Stimulated activated CD4-positive, alpha-beta T cell treated with anti-CD3 and anti-CD28 coated beads, Interleukin-1b, Interleukin-23, amount 100 ng/mL, for 1 hour (primary cell): Measurements from ENCODE around the gene TAS2R1.

Source experiments
- DNase-seq, 2 donors: peaks; one replicate each; pipeline ENCODE4 v3.0.0-alpha.2; 2020; ENCODE audit warnings: low read depth in 2 of 2

Gene TAS2R1

GRCh38 chr5:9630251-9630650 is at the start of gene TAS2R1:
Gene TAS2R1, minus strand, starts transcription at chr5:9630351. Its CDS starts 319 bp downstream, at chr5:9630032.
- DNase-seq = no peak

GRCh38 chr5:9670371-9670770 is 40.2 kb upstream of the TAS2R1 start:
- no peak for DNase-seq

DNA sequence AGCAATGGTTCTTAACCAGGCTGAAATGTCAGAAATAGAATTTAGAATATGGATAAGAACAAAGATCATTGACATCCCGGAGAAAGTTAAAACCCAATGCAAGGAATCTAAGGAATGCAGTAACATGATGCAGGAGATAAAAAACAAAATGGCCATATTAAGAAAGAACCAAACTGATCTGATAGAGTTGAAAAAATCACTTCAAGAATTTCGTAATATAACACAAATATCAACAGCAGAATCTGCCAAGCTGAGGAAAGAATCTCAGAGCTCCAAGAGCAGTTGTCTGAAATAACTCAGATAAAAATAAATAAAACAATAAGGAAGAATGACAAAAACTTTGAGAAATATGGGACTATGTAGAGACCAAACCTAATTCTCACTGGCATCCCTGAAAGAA is 37.8 kb upstream of the TAS2R1 start:
- DNase-seq = no peak

GRCh38 chr5:9663891-9664290 is 33.7 kb upstream of the TAS2R1 start:
- DNase-seq = no peak

- no peak for DNase-seq
Observed at GRCh38 chr5:9661316-9662015, 31.3 kb upstream of the TAS2R1 start.

- DNase-seq = no peak
Observed at GRCh38 chr5:9658706-9659105, 28.6 kb upstream of the TAS2R1 start.

- no peak for DNase-seq
Observed at GRCh38 chr5:9657819-9658218, 27.7 kb upstream of the TAS2R1 start.

DNA sequence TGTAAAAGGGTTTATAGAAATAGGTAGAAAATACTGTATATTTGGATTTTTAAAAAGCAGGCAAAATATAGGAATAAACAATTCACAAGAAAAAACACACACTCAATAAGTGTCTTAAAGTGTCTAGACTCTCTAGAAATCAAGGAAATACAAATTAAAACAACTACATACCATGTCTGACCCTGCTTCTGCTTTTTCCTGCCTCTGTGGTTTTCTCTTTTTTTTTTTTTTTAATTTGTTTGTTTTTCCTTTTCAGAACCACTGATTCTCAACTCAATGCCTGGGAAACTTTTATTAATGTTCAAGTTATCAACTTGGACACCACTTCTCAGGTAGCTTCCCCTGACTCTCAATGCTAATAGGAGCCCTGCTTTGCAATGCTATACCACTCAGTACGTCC is 25.5 kb upstream of the TAS2R1 start:
- DNase-seq = no peak

DNA sequence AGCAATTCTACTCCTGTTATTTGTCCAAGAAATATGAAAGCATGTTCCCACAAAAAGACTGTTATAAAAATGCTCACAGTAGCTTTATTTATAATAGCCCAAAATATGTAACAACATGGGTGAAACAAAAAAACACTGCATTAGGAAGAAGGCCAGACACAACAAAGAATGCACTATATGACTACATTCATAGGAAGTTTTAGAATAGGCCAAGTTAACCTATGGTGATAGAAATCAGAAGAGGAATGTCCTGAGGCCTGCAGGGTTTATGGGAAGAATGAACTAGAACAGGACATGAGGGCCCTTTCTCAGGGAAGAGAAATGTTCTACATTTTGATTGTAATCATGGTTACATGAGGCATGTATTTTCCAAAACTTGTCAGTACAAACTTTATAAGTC is 24.7 kb upstream of the TAS2R1 start:
- no peak for DNase-seq

DNA sequence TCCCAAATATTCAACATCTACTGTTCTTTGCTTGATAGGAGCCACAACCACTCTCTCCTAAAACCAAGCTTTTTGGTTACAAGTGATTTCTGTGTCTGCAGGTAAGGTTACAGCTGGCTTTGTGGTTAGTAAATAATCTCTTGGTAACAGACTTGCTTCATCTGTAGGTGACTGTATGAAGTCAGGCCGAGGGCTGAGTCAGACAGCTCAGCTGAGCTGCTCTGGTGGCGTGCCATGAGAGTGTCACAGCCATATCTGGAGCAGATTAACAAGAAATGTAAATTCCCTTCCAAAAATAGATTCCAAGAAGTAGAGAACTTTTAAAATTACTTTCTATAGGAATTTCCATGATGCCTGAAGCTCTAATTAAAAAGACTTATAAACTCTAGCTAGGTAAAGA is 23.7 kb upstream of the TAS2R1 start:
- DNase-seq = no peak

GRCh38 chr5:9653061-9653460 is 22.9 kb upstream of the TAS2R1 start:
- DNase-seq = no peak

DNA sequence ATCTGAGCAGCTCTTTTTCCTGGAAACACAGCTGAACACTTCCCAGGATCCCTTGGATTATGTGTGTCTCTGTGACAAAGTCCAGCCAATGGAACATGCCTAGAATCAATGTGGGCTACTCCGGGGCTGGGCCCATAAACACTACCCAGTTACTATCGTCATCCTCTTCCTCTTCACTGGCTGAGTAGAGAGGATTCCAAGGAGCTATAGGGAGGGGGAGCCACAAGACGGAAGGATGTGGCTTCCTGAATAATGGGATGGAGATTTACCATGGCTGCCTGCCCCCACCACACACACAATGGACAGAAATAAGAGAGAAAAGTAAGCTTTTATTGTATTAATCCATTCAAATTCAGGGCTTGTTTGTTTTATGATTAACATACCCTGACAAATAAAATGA is 22.1 kb upstream of the TAS2R1 start:
- no peak for DNase-seq

GRCh38 chr5:9646843-9647242 is 16.7 kb upstream of the TAS2R1 start:
- DNase-seq = no peak

DNA sequence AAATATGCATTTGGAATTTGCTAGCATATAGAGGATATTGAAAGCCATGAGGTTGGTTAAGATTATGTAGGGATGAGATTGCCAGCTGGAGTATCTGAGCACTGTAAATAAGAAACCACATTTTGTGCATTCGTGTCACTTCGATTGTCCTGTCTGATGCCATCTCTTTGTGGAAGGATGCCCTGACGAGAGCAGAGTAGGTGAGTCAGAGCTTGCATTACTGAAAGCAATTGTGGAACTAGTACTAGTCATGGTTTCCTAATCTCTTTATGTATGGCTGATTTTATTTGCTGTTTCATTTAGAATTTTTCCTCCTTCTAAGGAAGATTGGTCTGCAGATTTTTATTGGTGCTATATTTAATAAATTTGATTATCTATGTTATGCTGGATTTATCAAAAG is 14.5 kb upstream of the TAS2R1 start:
- DNase-seq = no peak

DNA sequence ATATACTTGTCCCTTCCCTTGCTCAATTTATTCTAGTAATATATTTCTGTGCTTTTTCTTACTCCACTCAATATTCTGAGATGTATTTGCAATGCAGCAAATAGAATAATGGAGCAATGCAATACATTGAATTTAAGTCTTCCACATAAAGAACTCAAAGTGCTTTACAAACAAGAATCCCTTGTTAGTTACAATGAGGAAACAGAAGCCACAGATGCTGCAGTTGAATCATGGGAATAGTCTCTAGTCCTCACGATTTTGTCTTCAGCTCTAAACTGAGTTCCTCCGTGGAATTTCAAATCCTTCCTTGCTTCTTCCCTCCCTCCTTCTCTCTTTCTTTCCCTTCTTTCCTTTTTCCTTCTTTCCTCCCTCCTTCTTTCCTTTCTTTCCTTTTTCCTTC is 12.5 kb upstream of the TAS2R1 start:
- no peak for DNase-seq

- no peak for DNase-seq
Observed at GRCh38 chr5:9641806-9642355, 11.7 kb upstream of the TAS2R1 start.

DNA sequence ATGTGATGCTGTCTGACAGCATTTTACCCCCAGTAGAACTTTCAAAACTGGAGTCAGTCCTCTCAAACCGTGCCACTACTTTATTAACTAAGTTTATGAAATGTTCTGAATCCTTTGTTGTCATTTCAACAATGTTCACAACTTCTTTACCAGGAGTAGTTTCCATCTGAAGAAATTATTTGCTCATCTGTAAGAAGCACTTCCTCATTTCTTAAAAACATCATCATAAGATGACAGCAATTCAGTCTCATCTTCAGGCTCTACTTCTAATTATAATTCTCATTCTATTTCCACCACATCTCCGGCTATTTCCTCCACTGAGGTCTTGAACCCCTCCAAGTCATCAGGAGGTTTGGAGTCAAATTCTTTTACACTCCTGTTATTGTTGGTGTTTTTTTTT is 2.3 kb upstream of the TAS2R1 start:
- no peak for DNase-seq

DNA sequence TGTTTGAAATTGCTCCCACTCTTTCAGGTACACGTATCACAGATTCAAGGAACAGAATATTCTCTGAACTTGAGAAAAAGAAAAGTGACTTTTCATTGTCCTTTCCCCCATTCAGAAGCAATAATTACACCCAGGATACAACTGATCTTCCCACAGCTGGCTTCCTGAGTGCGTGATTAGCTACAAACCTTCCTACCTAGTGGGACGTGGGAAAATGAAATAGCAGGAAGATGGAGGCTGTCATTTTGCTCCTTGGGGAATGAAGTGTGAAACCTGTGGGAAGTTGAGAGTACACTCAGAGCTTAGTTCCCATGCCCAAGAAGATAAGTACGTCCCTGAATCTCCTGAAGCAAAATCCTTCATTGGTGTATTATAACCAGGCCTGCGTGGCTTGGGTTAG is 2.6 kb downstream of the TAS2R1 start:
- no peak for DNase-seq

DNA sequence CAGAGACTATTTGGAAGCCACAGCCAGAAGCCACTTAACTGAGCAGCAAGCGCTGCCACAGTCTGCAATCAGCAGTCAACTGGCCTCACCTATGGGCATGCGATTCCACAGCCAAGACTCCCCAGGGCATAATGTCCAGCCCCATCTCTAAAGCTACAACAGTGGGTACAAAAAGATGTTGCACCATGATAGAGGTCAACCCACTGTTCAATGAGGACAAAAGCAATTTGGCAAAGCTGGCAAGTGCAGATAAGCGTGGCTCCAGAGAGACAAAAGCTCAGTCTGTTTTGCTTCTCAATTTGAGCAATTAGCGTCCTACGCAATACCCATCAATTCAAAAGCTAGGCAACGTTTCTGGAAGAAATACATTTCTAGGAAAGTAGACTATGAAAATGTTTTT is 3.2 kb downstream of the TAS2R1 start:
- DNase-seq = no peak

DNA sequence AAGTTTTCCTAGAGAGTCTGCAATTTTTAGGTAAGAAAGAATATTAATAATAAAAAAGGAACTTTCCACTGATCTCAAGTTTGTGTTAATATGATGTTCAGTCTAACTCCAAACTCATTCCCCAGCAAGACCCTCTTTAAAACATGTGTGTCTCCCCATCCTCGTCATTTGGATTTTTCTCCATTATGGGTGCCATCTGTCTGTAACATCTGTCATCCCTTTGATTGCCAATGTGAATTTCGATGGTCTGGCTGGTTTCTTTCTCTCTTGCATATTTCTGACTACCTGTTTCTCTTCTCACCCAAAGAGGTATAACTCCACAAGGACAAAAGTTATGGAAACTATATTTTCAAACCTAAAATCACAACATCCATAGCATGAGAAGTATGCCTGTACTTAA is 4.4 kb downstream of the TAS2R1 start:
- no peak for DNase-seq

DNA sequence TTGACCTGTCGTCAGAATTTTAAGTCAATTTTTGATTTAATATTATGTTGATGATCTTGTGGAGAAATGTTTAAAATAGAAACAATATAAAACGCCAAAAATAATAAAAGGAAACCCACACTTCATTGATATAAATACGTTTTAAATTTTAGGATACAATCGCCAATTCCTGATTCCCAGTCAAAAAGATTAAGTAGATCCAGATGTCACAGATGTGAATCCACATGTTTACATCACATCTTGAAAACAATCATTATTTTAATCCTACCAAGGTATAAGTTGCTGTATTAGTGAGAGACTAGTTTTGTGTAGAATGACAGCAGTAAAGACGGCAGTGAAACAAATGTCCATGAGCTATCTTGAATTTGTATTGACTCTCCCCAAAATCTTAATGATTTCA is 4.9 kb downstream of the TAS2R1 start:
- DNase-seq = no peak

DNA sequence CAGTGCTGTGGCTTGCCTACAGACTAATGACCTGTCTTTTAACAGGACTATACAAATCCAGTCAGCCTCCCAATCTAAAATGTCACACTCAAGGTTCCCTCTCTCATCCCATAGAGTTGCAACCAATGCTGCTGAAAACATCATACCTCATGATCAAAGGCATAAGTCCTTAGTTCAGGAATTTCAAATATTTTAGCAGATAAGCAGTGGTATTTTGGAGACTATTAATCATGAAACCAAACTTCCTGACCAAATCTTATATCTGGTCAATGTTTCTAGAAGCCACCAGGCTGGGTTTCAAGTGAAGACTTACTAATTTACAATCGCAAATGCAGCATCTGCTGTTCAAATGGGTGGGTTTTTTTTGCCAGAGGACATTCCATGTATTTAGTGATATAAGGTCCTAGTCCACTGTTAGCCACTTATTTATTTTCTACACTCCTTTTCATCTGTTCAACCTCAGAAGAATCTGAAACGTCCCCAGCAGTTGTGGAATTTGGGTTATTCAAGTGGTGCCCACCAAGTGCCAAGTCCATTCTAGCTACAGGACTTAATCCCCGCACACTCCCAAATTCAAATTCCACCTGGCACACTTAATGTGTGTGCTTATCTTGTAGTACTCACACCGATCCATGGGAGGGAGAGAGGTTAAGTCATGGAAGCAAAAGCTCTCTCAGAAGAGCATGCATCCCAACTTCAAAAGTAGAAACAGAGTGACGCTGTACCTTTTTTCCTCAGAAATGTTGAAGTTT is 5.8 kb downstream of the TAS2R1 start:
- DNase-seq = no peak

GRCh38 chr5:9623661-9624060 is 6.5 kb downstream of the TAS2R1 start:
- DNase-seq = no peak
